22Rv1 (cell line): ENCODE data around the gene GPC6.

Experiments
- ZFX ChIP-seq: fragments of 450-650 bp; IDR thresholded peaks from 2 replicates; pipeline ENCODE4 v1.6.1; 2017; ENCODE audit warnings: antibody characterized with exemption, borderline replicate concordance
- TF ChIP-seq, protein P1 (sequence below): fragments of 450-650 bp; IDR thresholded peaks from 2 replicates; pipeline ENCODE4 v1.5.1; 2017; ENCODE audit warnings: mild to moderate bottlenecking

DNA sequence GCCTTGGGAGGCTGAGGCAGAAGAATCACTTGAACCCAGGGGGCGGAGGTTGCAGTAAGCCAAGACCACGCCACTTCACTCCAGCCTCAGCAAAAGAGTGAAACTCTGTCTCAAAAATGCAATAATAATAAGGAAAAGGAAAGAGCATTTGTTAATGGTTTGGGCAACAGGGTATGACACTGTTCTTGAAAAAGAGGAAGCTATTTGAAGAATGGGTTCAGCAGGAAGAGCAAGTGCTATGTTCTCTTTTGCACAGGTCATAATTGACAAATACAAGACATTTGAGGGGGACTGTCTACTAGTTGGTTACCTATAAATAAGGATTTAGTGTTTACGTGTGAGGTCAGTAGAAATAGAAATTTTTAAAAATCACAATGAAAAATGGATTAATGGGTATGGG, 1034.6 kb downstream of the GPC6 start:
- TF ChIP-seq, protein P1, sequence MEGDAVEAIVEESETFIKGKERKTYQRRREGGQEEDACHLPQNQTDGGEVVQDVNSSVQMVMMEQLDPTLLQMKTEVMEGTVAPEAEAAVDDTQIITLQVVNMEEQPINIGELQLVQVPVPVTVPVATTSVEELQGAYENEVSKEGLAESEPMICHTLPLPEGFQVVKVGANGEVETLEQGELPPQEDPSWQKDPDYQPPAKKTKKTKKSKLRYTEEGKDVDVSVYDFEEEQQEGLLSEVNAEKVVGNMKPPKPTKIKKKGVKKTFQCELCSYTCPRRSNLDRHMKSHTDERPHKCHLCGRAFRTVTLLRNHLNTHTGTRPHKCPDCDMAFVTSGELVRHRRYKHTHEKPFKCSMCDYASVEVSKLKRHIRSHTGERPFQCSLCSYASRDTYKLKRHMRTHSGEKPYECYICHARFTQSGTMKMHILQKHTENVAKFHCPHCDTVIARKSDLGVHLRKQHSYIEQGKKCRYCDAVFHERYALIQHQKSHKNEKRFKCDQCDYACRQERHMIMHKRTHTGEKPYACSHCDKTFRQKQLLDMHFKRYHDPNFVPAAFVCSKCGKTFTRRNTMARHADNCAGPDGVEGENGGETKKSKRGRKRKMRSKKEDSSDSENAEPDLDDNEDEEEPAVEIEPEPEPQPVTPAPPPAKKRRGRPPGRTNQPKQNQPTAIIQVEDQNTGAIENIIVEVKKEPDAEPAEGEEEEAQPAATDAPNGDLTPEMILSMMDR = no peak
- TF ChIP-seq ZFX = no peak
